Endothelial cell of hepatic sinusoid (primary cell): Measurements from ENCODE around the gene CCDC106.

Experiments
- in situ Hi-C: cut with HindIII; loops from 2 replicates; pipeline ENCODE4 v1.10.0; 2017; ENCODE audit warnings: low sequenced_read_pairs

The CCDC106 gene

GRCh38 chr19:55633861-55634260 lies 14.2 kb upstream of the CCDC106 start:
- in situ Hi-C loops, result no loop called here

GRCh38 chr19:55635334-55635717 lies 12.7 kb upstream of the CCDC106 start:
- in situ Hi-C loops, result no loop called here

- in situ Hi-C loops, result no loop called here
Measured at GRCh38 chr19:55635856-55636440, 12.1 kb upstream of the CCDC106 start.

- in situ Hi-C loops, result no loop called here
Measured at GRCh38 chr19:55636723-55637122, 11.3 kb upstream of the CCDC106 start.

- in situ Hi-C loops, result no loop called here
Measured at GRCh38 chr19:55637534-55637933, 10.5 kb upstream of the CCDC106 start.

- in situ Hi-C loops, result no loop called here
Measured at GRCh38 chr19:55638864-55639359, 9.1 kb upstream of the CCDC106 start.

- in situ Hi-C loops, result no loop called here
Measured at GRCh38 chr19:55640043-55640576, 7.9 kb upstream of the CCDC106 start.

GRCh38 chr19:55640577-55641425 lies 7.2 kb upstream of the CCDC106 start, which contains the start of gene ZNF580:
Gene ZNF580, plus strand, starts transcription at chr19:55641002. Its CDS starts 1,507 bp downstream, at chr19:55642509.
- in situ Hi-C loops, result no loop called here

- in situ Hi-C loops, result no loop called here
Measured at GRCh38 chr19:55641426-55642152, 6.4 kb upstream of the CCDC106 start.

- in situ Hi-C loops, result no loop called here
Measured at GRCh38 chr19:55642153-55643002, 5.6 kb upstream of the CCDC106 start.

GRCh38 chr19:55643003-55643886 lies 4.8 kb upstream of the CCDC106 start, which contains the start of gene ZNF581:
Gene ZNF581, plus strand, starts transcription at chr19:55643649. Its CDS starts 923 bp downstream, at chr19:55644572.
- in situ Hi-C loops, result no loop called here

- in situ Hi-C loops, result no loop called here
Measured at GRCh38 chr19:55643887-55644176, 4.2 kb upstream of the CCDC106 start.

- in situ Hi-C loops, result no loop called here
Measured at GRCh38 chr19:55644191-55644833, 3.7 kb upstream of the CCDC106 start.

- in situ Hi-C loops, result no loop called here
Measured at GRCh38 chr19:55644842-55645511, 3.0 kb upstream of the CCDC106 start.

- in situ Hi-C loops, result no loop called here
Measured at GRCh38 chr19:55645512-55645881, 2.5 kb upstream of the CCDC106 start.

- in situ Hi-C loops, result no loop called here
Measured at GRCh38 chr19:55646889-55647731, 902 bp upstream of the CCDC106 start.

GRCh38 chr19:55648585-55649267 lies 714 bp downstream of the CCDC106 start:
- in situ Hi-C loops, result no loop called here
